GM18499 (cell line): ENCODE results near the gene PGLYRP4.

Experiments
- ATAC-seq: cut with Tn5 transposase; IDR thresholded peaks from one replicate; pipeline ENCODE4 v1.9.1; 2021; ENCODE audit warnings: moderate number of reproducible peaks; ENCODE audit not compliant: insufficient read depth, unreplicated experiment

Gene PGLYRP4

GRCh38 chr1:153380711-153381110 is 32.1 kb upstream of the PGLYRP4 start:
- ATAC-seq = no peak

GRCh38 chr1:153379591-153379990 is 30.9 kb upstream of the PGLYRP4 start:
- no peak for ATAC-seq

GRCh38 chr1:153375511-153375910 is 26.9 kb upstream of the PGLYRP4 start, which contains the start of gene S100A12:
TSS of gene S100A12 (minus strand) at chr1:153375621. CDS start at chr1:153374592, 1,029 bp downstream.
- ATAC-seq = no peak

GRCh38 chr1:153374071-153374470 is 25.4 kb upstream of the PGLYRP4 start:
- no peak for ATAC-seq

- no peak for ATAC-seq
Measured at GRCh38 chr1:153372571-153372970, 23.9 kb upstream of the PGLYRP4 start.

- ATAC-seq = no peak
Measured at GRCh38 chr1:153371231-153371630, 22.6 kb upstream of the PGLYRP4 start.

- ATAC-seq = no peak
Measured at GRCh38 chr1:153370146-153370545, 21.5 kb upstream of the PGLYRP4 start.

- ATAC-seq = no peak
Measured at GRCh38 chr1:153368495-153368894, 19.9 kb upstream of the PGLYRP4 start.

GRCh38 chr1:153367090-153367489 is 18.4 kb upstream of the PGLYRP4 start:
- ATAC-seq = no peak

- no peak for ATAC-seq
Measured at GRCh38 chr1:153366261-153366660, 17.6 kb upstream of the PGLYRP4 start.

GRCh38 chr1:153365696-153366095 is 17.1 kb upstream of the PGLYRP4 start:
- no peak for ATAC-seq

- no peak for ATAC-seq
Measured at GRCh38 chr1:153364766-153365666, 16.4 kb upstream of the PGLYRP4 start.

- ATAC-seq = no peak
Measured at GRCh38 chr1:153364156-153364555, 15.5 kb upstream of the PGLYRP4 start.

- ATAC-seq = no peak
Measured at GRCh38 chr1:153363641-153364040, 15.0 kb upstream of the PGLYRP4 start.

GRCh38 chr1:153362187-153362775 is 13.6 kb upstream of the PGLYRP4 start:
- no peak for ATAC-seq

- ATAC-seq = no peak
Measured at GRCh38 chr1:153361480-153362109, 13.0 kb upstream of the PGLYRP4 start.

- no peak for ATAC-seq
Measured at GRCh38 chr1:153360592-153361479, 12.2 kb upstream of the PGLYRP4 start.

GRCh38 chr1:153360190-153360589 is 11.5 kb upstream of the PGLYRP4 start:
- no peak for ATAC-seq

GRCh38 chr1:153359241-153359640 is 10.6 kb upstream of the PGLYRP4 start:
- ATAC-seq = no peak

- ATAC-seq = no peak
Measured at GRCh38 chr1:153358691-153358975, 10.0 kb upstream of the PGLYRP4 start.
